ENCODE results near the gene CLIP2.
"Not testable (repeated sequence)": the region's sequence is repeated elsewhere in the genome, so short reads cannot be mapped to it uniquely, and the experiment has no call there.

The CLIP2 gene

GRCh38 chr7:74428023-74428422, 138.8 kb downstream of the CLIP2 start:
- DNase-seq (ENCODE audit: low read depth in 3 of 3, low spot score in 1 of 3), result no peak

- DNase-seq (ENCODE audit: low read depth in 3 of 3, low spot score in 1 of 3), result no peak
These were observed 140.0 kb downstream of the CLIP2 start for GRCh38 chr7:74429153-74429747.

- not testable (repeated sequence) for DNase-seq (ENCODE audit: low read depth in 3 of 3, low spot score in 1 of 3)
These were observed 141.2 kb downstream of the CLIP2 start for GRCh38 chr7:74430409-74430808.

- no peak for DNase-seq (ENCODE audit: low read depth in 3 of 3, low spot score in 1 of 3)
These were observed 141.8 kb downstream of the CLIP2 start for GRCh38 chr7:74430961-74431466.

- not testable (repeated sequence) for DNase-seq (ENCODE audit: low read depth in 3 of 3, low spot score in 1 of 3)
These were observed 148.0 kb downstream of the CLIP2 start for GRCh38 chr7:74437291-74437571.

- no peak for DNase-seq (ENCODE audit: low read depth in 3 of 3, low spot score in 1 of 3)
These were observed 149.1 kb downstream of the CLIP2 start for GRCh38 chr7:74438327-74438726.

GRCh38 chr7:74439541-74439940, 150.3 kb downstream of the CLIP2 start:
- no peak for DNase-seq (ENCODE audit: low read depth in 3 of 3, low spot score in 1 of 3)

- not testable (repeated sequence) for DNase-seq (ENCODE audit: low read depth in 3 of 3, low spot score in 1 of 3)
These were observed 150.9 kb downstream of the CLIP2 start for GRCh38 chr7:74440143-74440542.

- no peak for DNase-seq (ENCODE audit: low read depth in 3 of 3, low spot score in 1 of 3)
These were observed 152.6 kb downstream of the CLIP2 start for GRCh38 chr7:74441801-74442200.

GRCh38 chr7:74443543-74444247, 154.5 kb downstream of the CLIP2 start:
- DNase-seq (ENCODE audit: low read depth in 3 of 3, low spot score in 1 of 3), result no peak

GRCh38 chr7:74449144-74449543, 159.9 kb downstream of the CLIP2 start:
- no peak for DNase-seq (ENCODE audit: low read depth in 3 of 3, low spot score in 1 of 3)

- DNase-seq (ENCODE audit: low read depth in 3 of 3, low spot score in 1 of 3), result peak; percentile 33 to 43 (median 41)
These were observed 160.7 kb downstream of the CLIP2 start for GRCh38 chr7:74449809-74450397.

GRCh38 chr7:74452748-74453321, 163.6 kb downstream of the CLIP2 start:
- DNase-seq (ENCODE audit: low read depth in 3 of 3, low spot score in 1 of 3), result peak in 1 of 3 donors; percentile 22

- DNase-seq (ENCODE audit: low read depth in 3 of 3, low spot score in 1 of 3), result peak in 1 of 3 donors; percentile 22
These were observed 164.3 kb downstream of the CLIP2 start, which contains the start of gene GTF2IRD1 for GRCh38 chr7:74453322-74454011. Gene GTF2IRD1 (plus strand): TSS chr7:74453906. CDS start chr7:74508081, 54,175 bp downstream.

GRCh38 chr7:74454021-74454924, 165.1 kb downstream of the CLIP2 start:
- DNase-seq (ENCODE audit: low read depth in 3 of 3, low spot score in 1 of 3), result peak in 1 of 3 donors; percentile 3

GRCh38 chr7:74454925-74455288, 165.7 kb downstream of the CLIP2 start:
- DNase-seq (ENCODE audit: low read depth in 3 of 3, low spot score in 1 of 3), result no peak

GRCh38 chr7:74455291-74455804, 166.1 kb downstream of the CLIP2 start:
- no peak for DNase-seq (ENCODE audit: low read depth in 3 of 3, low spot score in 1 of 3)

Measured in stimulated activated CD4-positive, alpha-beta T cell treated with anti-CD3 and anti-CD28 coated beads, TNF-alpha, amount 100 ng/mL, for 1 hour (primary cell).